Suppressor macrophage treated with lipopolysaccharide for 4 hours (primary cell): ENCODE data around the gene AGXT2.

ENCODE experiments used
- DNase-seq: peaks from one replicate; pipeline ENCODE4 v3.0.0-alpha.2; 2020

AGXT2 gene

GRCh38 chr5:34957857-34958690 lies 89.7 kb downstream of the AGXT2 start:
- DNase-seq = peak; percentile 14

GRCh38 chr5:34957321-34957720 lies 90.4 kb downstream of the AGXT2 start:
- peak; percentile 8 for DNase-seq
